Occipital lobe (tissue), 2 donors: ENCODE measurements around the gene MCU. TPM values are rescaled to one million over a fixed set of nuclear protein-coding genes. Genes with fewer than 3 reads are reported as not detected.

Source experiments
- DNase-seq: peaks from one replicate; lab custom pipeline; 2025; lab: John Stamatoyannopoulos, UW
- total RNA-seq: library from RNA; depleted of rRNA; stranded (reverse); fragments of >200 nt; gene quantifications from one replicate; pipeline ENCODE4 v1.2.3, GENCODE V29; 2014

Gene MCU
- total RNA-seq, 1 donor from 2014 or later: 41.0 TPM

- DNase-seq: no peak
Measured at GRCh38 chr10:72841487-72841886, 149.5 kb downstream of the MCU start.

- DNase-seq: no peak
Measured at GRCh38 chr10:72842164-72842563, 150.2 kb downstream of the MCU start.

- DNase-seq: no peak
Measured at GRCh38 chr10:72846238-72846637, 154.3 kb downstream of the MCU start.

GRCh38 chr10:72847681-72848080 is 155.7 kb downstream of the MCU start:
- DNase-seq: no peak

- DNase-seq: no peak
Measured at GRCh38 chr10:72850861-72851260, 158.9 kb downstream of the MCU start.

GRCh38 chr10:72851509-72851908 is 159.6 kb downstream of the MCU start:
- no peak for DNase-seq

GRCh38 chr10:72852508-72852907 is 160.6 kb downstream of the MCU start:
- no peak for DNase-seq

GRCh38 chr10:72855129-72855528 is 163.2 kb downstream of the MCU start:
- DNase-seq: no peak

GRCh38 chr10:72855790-72856189 is 163.8 kb downstream of the MCU start:
- DNase-seq: no peak

- no peak for DNase-seq
Measured at GRCh38 chr10:72858067-72858466, 166.1 kb downstream of the MCU start.

GRCh38 chr10:72862957-72863356 is 171.0 kb downstream of the MCU start:
- no peak for DNase-seq

GRCh38 chr10:72875250-72876055 is 183.5 kb downstream of the MCU start:
- DNase-seq: no peak

- DNase-seq: no peak
Measured at GRCh38 chr10:72879245-72879644, 187.3 kb downstream of the MCU start.

- no peak for DNase-seq
Measured at GRCh38 chr10:72881291-72881690, 189.3 kb downstream of the MCU start.

GRCh38 chr10:72883861-72884260 is 191.9 kb downstream of the MCU start:
- no peak for DNase-seq

- DNase-seq: no peak
Measured at GRCh38 chr10:72885953-72886352, 194.0 kb downstream of the MCU start.

- no peak for DNase-seq
Measured at GRCh38 chr10:72886621-72887020, 194.7 kb downstream of the MCU start.

GRCh38 chr10:72887043-72887442 is 195.1 kb downstream of the MCU start:
- DNase-seq: no peak

GRCh38 chr10:72888151-72888638 is 196.3 kb downstream of the MCU start:
- DNase-seq: no peak

GRCh38 chr10:72889391-72889831 is 197.5 kb downstream of the MCU start:
- DNase-seq: no peak

GRCh38 chr10:72890086-72890485 is 198.1 kb downstream of the MCU start:
- no peak for DNase-seq

- no peak for DNase-seq
Measured at GRCh38 chr10:72893136-72893798, 201.3 kb downstream of the MCU start, which contains the start of gene OIT3. Gene OIT3 (plus strand): TSS chr10:72893739. CDS start chr10:72893799, 60 bp downstream.
